Middle frontal gyrus (tissue), 1 donor: ENCODE data around the gene CCZ1B.
"Not testable (repeated sequence)": the region's sequence is repeated elsewhere in the genome, so short reads cannot be mapped to it uniquely, and the experiment has no call there.

Experiments
- DNase-seq: peaks from one replicate; pipeline ENCODE4 v3.0.0-alpha.2; 2015; ENCODE audit warnings: low spot score; ENCODE audit errors: extremely low spot score

CCZ1B gene

GRCh38 chr7:6826151-6826550, at the start of gene CCZ1B:
TSS of gene CCZ1B (minus strand) at chr7:6826275. CDS start at chr7:6826197, 78 bp downstream.
- peak; percentile 78 for DNase-seq

- not testable (repeated sequence) for DNase-seq
Observed at GRCh38 chr7:6875022-6875421, 48.9 kb upstream of the CCZ1B start.

GRCh38 chr7:6872246-6872945, 46.3 kb upstream of the CCZ1B start:
- not testable (repeated sequence) for DNase-seq

GRCh38 chr7:6871421-6872144, 45.5 kb upstream of the CCZ1B start:
- not testable (repeated sequence) for DNase-seq

GRCh38 chr7:6864751-6865150, 38.7 kb upstream of the CCZ1B start:
- DNase-seq = not testable (repeated sequence)

GRCh38 chr7:6864188-6864587, 38.1 kb upstream of the CCZ1B start:
- DNase-seq = not testable (repeated sequence)

GRCh38 chr7:6862876-6863275, 36.8 kb upstream of the CCZ1B start:
- not testable (repeated sequence) for DNase-seq

GRCh38 chr7:6857721-6858314, 31.7 kb upstream of the CCZ1B start:
- DNase-seq = not testable (repeated sequence)

- not testable (repeated sequence) for DNase-seq
Observed at GRCh38 chr7:6855563-6856131, 29.6 kb upstream of the CCZ1B start.

- DNase-seq = not testable (repeated sequence)
Observed at GRCh38 chr7:6854747-6855562, 28.9 kb upstream of the CCZ1B start.

GRCh38 chr7:6853681-6854080, 27.6 kb upstream of the CCZ1B start:
- DNase-seq = not testable (repeated sequence)

GRCh38 chr7:6849127-6849526, 23.1 kb upstream of the CCZ1B start:
- not testable (repeated sequence) for DNase-seq

- not testable (repeated sequence) for DNase-seq
Observed at GRCh38 chr7:6847751-6848150, 21.7 kb upstream of the CCZ1B start.

- DNase-seq = not testable (repeated sequence)
Observed at GRCh38 chr7:6845971-6846449, 19.9 kb upstream of the CCZ1B start.

GRCh38 chr7:6843654-6844053, 17.6 kb upstream of the CCZ1B start:
- DNase-seq = not testable (repeated sequence)

GRCh38 chr7:6843092-6843491, 17.0 kb upstream of the CCZ1B start:
- not testable (repeated sequence) for DNase-seq

GRCh38 chr7:6842278-6842921, 16.3 kb upstream of the CCZ1B start:
- DNase-seq = not testable (repeated sequence)

- not testable (repeated sequence) for DNase-seq
Observed at GRCh38 chr7:6837081-6837480, 11.0 kb upstream of the CCZ1B start.

GRCh38 chr7:6835521-6835920, 9.4 kb upstream of the CCZ1B start:
- DNase-seq = not testable (repeated sequence)

GRCh38 chr7:6833636-6834035, 7.6 kb upstream of the CCZ1B start:
- no peak for DNase-seq
